ENCODE measurements around the gene KRTAP3-3.

The KRTAP3-3 gene

GRCh38 chr17:41012326-41013120, 18.6 kb upstream of the KRTAP3-3 start:
- no peaks in the 10 kb centered on the region for H3K79me2 ChIP-seq (ENCODE audit: low read length)
- H3K9ac ChIP-seq (ENCODE audit: low read length): no peak overlapping the region
- H3K9me3 ChIP-seq (replicated peaks; ENCODE audit: insufficient read depth, low read length): no peaks in the 10 kb centered on the region
- no peaks in the 10 kb centered on the region for H3K4me1 ChIP-seq (ENCODE audit: low read length)
- H3K36me3 ChIP-seq (replicated peaks; ENCODE audit: insufficient read depth, low read length): no peaks in the 10 kb centered on the region
- no peak overlapping the region for H2AFZ ChIP-seq (ENCODE audit: low read length)
- no peaks in the 10 kb centered on the region for H4K20me1 ChIP-seq (ENCODE audit: insufficient read depth, low read length)
- H3K4me2 ChIP-seq (ENCODE audit: low read depth, low read length): no peak overlapping the region
- H3K27me3 ChIP-seq (replicated peaks; ENCODE audit: insufficient read depth, low read length): no peaks in the 10 kb centered on the region
- no peaks in the 10 kb centered on the region; the same call in 1 of the 2 replicates for H3K9me2 ChIP-seq (replicated peaks; ENCODE audit: insufficient read depth, low read length)
- no peak for DNase-seq
- H3F3A ChIP-seq (ENCODE audit: insufficient read depth, low read length): no peaks in the 10 kb centered on the region
- TF ChIP-seq CTCF (IDR thresholded peaks at IDR 0.05; ENCODE audit: low read length) (no peak), EZH2phosphoT487 (IDR thresholded peaks at IDR 0.05; ENCODE audit: low read length) (no peak), EZH2 (optimal IDR thresholded peaks at IDR 0.05; ENCODE audit: low read depth, low read length) (no peak)
- no peak overlapping the region for H3K27ac ChIP-seq (ENCODE audit: low read length)
- H3K4me3 ChIP-seq (ENCODE audit: low read length): no peak overlapping the region

GRCh38 chr17:41010441-41010840, 16.5 kb upstream of the KRTAP3-3 start:
- Histone ChIP-seq H3F3A (ENCODE audit: insufficient read depth, low read length) (no peaks in the 10 kb centered on the region), H3K4me1 (ENCODE audit: low read length) (no peaks in the 10 kb centered on the region), H3K9me2 (replicated peaks; ENCODE audit: insufficient read depth, low read length) (no peaks in the 10 kb centered on the region; the same call in 1 of the 2 replicates), H3K4me2 (ENCODE audit: low read depth, low read length) (no peak overlapping the region), H3K9ac (ENCODE audit: low read length) (no peak overlapping the region), H3K79me2 (ENCODE audit: low read length) (no peaks in the 10 kb centered on the region), H3K27me3 (replicated peaks; ENCODE audit: insufficient read depth, low read length) (no peaks in the 10 kb centered on the region), H4K20me1 (ENCODE audit: insufficient read depth, low read length) (no peaks in the 10 kb centered on the region), H3K4me3 (ENCODE audit: low read length) (no peak overlapping the region), H2AFZ (ENCODE audit: low read length) (no peak overlapping the region), H3K27ac (ENCODE audit: low read length) (no peak overlapping the region), H3K36me3 (replicated peaks; ENCODE audit: insufficient read depth, low read length) (no peaks in the 10 kb centered on the region), H3K9me3 (replicated peaks; ENCODE audit: insufficient read depth, low read length) (no peaks in the 10 kb centered on the region)
- TF ChIP-seq EZH2 (optimal IDR thresholded peaks at IDR 0.05; ENCODE audit: low read depth, low read length): no peak
- TF ChIP-seq EZH2phosphoT487 (IDR thresholded peaks at IDR 0.05; ENCODE audit: low read length): no peak
- no peak for TF ChIP-seq CTCF (IDR thresholded peaks at IDR 0.05; ENCODE audit: low read length)
- no peak for DNase-seq

- Histone ChIP-seq H3K4me1 (ENCODE audit: low read length) (no peaks in the 10 kb centered on the region), H3F3A (ENCODE audit: insufficient read depth, low read length) (no peaks in the 10 kb centered on the region), H3K4me2 (ENCODE audit: low read depth, low read length) (no peak overlapping the region), H3K79me2 (ENCODE audit: low read length) (no peaks in the 10 kb centered on the region), H3K4me3 (ENCODE audit: low read length) (no peak overlapping the region), H3K9me3 (replicated peaks; ENCODE audit: insufficient read depth, low read length) (no peaks in the 10 kb centered on the region), H3K9ac (ENCODE audit: low read length) (no peak overlapping the region), H3K9me2 (replicated peaks; ENCODE audit: insufficient read depth, low read length) (no peaks in the 10 kb centered on the region; the same call in 1 of the 2 replicates), H3K27ac (ENCODE audit: low read length) (no peak overlapping the region), H4K20me1 (ENCODE audit: insufficient read depth, low read length) (no peaks in the 10 kb centered on the region), H3K27me3 (replicated peaks; ENCODE audit: insufficient read depth, low read length) (no peaks in the 10 kb centered on the region), H2AFZ (ENCODE audit: low read length) (no peak overlapping the region), H3K36me3 (replicated peaks; ENCODE audit: insufficient read depth, low read length) (no peaks in the 10 kb centered on the region)
- TF ChIP-seq CTCF (IDR thresholded peaks at IDR 0.05; ENCODE audit: low read length) (no peak), EZH2phosphoT487 (IDR thresholded peaks at IDR 0.05; ENCODE audit: low read length) (no peak), EZH2 (optimal IDR thresholded peaks at IDR 0.05; ENCODE audit: low read depth, low read length) (no peak)
- DNase-seq: no peak
Observed at GRCh38 chr17:41009936-41010335, 16.0 kb upstream of the KRTAP3-3 start.
